OCI-LY3 (cell line): ENCODE data around the gene CHST4.
"Not testable (repeated sequence)": the region's sequence is repeated elsewhere in the genome, so short reads cannot be mapped to it uniquely, and the experiment has no call there.

ENCODE experiments used
- H2AFZ ChIP-seq: fragments of 200-600, 300-600 bp; shearing (Covaris generic); 2 replicates; pipeline ENCODE4 v1.6.0; 2014; ENCODE audit warnings: antibody characterized with exemption, low read depth, low read length
- H3K27ac ChIP-seq: fragments of 200-600, 300-600 bp; sonication (generic); 2 replicates; pipeline ENCODE4 v1.5.1; 2014; ENCODE audit warnings: mild to moderate bottlenecking, low read length, moderate library complexity, mixed read lengths
- H3K27me3 ChIP-seq: fragments of 200-600, 300-600 bp; sonication (generic); 2 replicates; pipeline ENCODE4 v1.6.1; 2014; ENCODE audit warnings: low read depth, low read length, mixed read lengths
- H3K36me3 ChIP-seq: fragments of 200-600, 300-600 bp; sonication (generic); replicated peaks from 2 replicates; pipeline ENCODE3; 2014; ENCODE audit warnings: low read depth, low read length, mixed read lengths
- H3K4me1 ChIP-seq: fragments of 300-600, 200-600 bp; sonication (generic); 2 replicates; pipeline ENCODE4 v1.6.1; 2014; ENCODE audit warnings: low read length, mixed read lengths
- H3K4me2 ChIP-seq: fragments of 200-600, 300-600 bp; sonication (generic); 2 replicates; pipeline ENCODE4 v1.6.1; 2014; ENCODE audit warnings: low read length, mixed read lengths
- H3K4me3 ChIP-seq: fragments of 300-600, 200-600 bp; sonication (generic); 2 replicates; pipeline ENCODE4 v1.5.1; 2014; ENCODE audit warnings: antibody characterized with exemption, mild to moderate bottlenecking, low read length, moderate library complexity
- H3K79me2 ChIP-seq: fragments of 300-600, 200-600 bp; shearing (Covaris generic); 2 replicates; pipeline ENCODE4 v1.6.1; 2014; ENCODE audit warnings: mild to moderate bottlenecking, low read length, mixed read lengths
- H3K9ac ChIP-seq: fragments of 300-600, 200-600 bp; shearing (Covaris generic); 2 replicates; pipeline ENCODE4 v1.6.0; 2014; ENCODE audit warnings: mild to moderate bottlenecking, low read length, moderate library complexity
- H3K9me3 ChIP-seq: fragments of 200-600, 300-600 bp; shearing (Covaris generic); 2 replicates; pipeline ENCODE4 v1.6.1; 2014; ENCODE audit warnings: low read length, mixed read lengths; ENCODE audit not compliant: insufficient read depth
- H4K20me1 ChIP-seq: fragments of 200-600, 300-600 bp; sonication (generic); 2 replicates; pipeline ENCODE4 v1.6.1; 2016; ENCODE audit warnings: low read length, mixed read lengths; ENCODE audit not compliant: insufficient read depth
- EZH2phosphoT487 ChIP-seq: fragments of 200-600 bp; shearing (Covaris generic); IDR thresholded peaks from 2 replicates; pipeline ENCODE4 v1.6.1; 2018; ENCODE audit warnings: antibody characterized with exemption, mixed run types, low read depth
- TF ChIP-seq, protein P1 (sequence below): fragments of 200-600, 300-600 bp; sonication (generic); IDR thresholded peaks from 2 replicates; pipeline ENCODE4 v1.5.1; 2014; ENCODE audit warnings: antibody characterized with exemption, low read length, low read depth

CHST4 gene

DNA sequence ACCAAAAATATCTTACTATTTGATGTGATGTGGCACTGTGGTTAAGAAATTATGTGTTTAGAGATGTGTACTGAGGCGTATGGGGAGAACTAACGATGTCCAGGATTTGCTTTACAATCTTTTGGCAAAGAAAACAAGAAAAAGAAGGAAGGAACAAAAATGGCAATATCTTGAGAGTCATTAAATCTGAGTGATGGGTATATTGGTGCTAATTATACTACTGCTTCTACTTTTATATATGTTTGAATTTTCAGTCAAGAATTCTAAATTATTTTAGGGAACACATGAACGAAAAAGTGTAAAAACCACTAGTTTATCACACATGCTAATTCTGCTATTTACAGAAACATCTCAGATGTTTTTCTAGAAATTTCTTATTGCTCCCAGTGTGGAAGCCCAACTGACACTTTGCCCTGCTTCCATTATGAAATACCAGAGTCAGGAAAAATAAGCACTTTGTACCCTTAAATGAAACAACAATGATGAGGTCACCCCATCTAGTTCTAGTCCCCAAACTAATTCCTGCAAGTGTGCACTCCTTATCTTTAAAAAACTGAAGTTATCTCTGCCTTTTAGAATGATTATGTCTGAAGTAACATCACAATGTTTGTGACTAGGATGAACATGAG is 31.8 kb downstream of the CHST4 start:
- H4K20me1 ChIP-seq = no peaks in the 10 kb centered on the region
- H3K79me2 ChIP-seq = no peaks in the 10 kb centered on the region
- H3K36me3 ChIP-seq = no peaks in the 10 kb centered on the region
- TF ChIP-seq, protein P1, sequence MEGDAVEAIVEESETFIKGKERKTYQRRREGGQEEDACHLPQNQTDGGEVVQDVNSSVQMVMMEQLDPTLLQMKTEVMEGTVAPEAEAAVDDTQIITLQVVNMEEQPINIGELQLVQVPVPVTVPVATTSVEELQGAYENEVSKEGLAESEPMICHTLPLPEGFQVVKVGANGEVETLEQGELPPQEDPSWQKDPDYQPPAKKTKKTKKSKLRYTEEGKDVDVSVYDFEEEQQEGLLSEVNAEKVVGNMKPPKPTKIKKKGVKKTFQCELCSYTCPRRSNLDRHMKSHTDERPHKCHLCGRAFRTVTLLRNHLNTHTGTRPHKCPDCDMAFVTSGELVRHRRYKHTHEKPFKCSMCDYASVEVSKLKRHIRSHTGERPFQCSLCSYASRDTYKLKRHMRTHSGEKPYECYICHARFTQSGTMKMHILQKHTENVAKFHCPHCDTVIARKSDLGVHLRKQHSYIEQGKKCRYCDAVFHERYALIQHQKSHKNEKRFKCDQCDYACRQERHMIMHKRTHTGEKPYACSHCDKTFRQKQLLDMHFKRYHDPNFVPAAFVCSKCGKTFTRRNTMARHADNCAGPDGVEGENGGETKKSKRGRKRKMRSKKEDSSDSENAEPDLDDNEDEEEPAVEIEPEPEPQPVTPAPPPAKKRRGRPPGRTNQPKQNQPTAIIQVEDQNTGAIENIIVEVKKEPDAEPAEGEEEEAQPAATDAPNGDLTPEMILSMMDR = no peak
- TF ChIP-seq EZH2phosphoT487 = no peak
- H3K9me3 ChIP-seq = no peaks in the 10 kb centered on the region
- H3K4me3 ChIP-seq = no peak overlapping the region
- H3K4me2 ChIP-seq = no peak overlapping the region
- H3K27me3 ChIP-seq = no peaks in the 10 kb centered on the region
- H3K9ac ChIP-seq = no peak overlapping the region
- no peak overlapping the region for H3K27ac ChIP-seq
- H3K4me1 ChIP-seq = peaks cover 3% of the 10 kb centered on the region
- no peak overlapping the region for H2AFZ ChIP-seq

DNA sequence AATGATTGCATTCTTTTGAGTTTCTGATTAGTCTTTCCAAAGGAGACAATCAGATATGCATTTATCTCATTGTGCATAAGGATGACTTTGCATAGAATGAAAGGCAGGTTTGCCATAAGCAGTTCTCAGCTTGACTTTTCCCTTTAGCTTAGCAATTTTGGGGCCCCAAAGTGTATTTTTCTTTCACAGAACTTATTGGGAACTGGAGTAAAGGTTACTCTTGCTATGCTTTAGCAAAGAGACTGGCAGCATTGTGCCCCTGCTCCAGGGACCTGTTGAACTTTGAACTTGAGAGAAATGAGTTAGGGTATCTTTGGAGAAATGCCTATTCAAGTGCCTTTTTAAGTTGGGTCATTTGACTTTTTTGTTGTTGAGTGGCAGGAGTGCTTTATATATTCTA is 33.6 kb downstream of the CHST4 start:
- no peak overlapping the region for H3K27ac ChIP-seq
- H2AFZ ChIP-seq = no peak overlapping the region

DNA sequence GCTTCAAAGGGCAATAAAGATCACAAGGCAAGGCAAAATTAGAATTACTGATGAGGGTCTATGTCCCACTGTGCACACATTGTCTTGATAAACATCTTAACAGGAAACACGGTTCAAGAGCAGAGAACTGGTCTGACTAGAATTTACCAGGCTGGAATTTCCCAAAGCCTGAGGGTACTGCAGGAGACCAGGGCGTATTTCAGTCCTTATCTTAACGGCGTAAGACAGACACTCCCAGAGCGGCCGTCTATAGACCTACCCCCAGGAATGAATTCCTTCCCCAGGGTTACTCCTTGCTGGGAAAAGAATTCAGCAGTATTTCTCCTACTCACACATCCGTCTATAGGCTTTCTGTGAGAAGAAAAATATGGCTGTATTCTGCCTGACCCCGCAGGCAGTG is 35.7 kb downstream of the CHST4 start:
- not testable (repeated sequence) for H3K27me3 ChIP-seq, H3K27ac ChIP-seq, H3K36me3 ChIP-seq, H4K20me1 ChIP-seq, H3K9me3 ChIP-seq, H3K4me3 ChIP-seq, H3K9ac ChIP-seq, H3K4me2 ChIP-seq, H3K79me2 ChIP-seq, H2AFZ ChIP-seq
- H3K4me1 ChIP-seq = peaks cover 24% of the 10 kb centered on the region

More for the DNA sequence above, 33.6 kb downstream of the CHST4 start:
- peaks cover 12% of the 10 kb centered on the region for H3K4me1 ChIP-seq
- no peak overlapping the region for H3K9ac ChIP-seq
- no peaks in the 10 kb centered on the region for H3K27me3 ChIP-seq
- H3K4me2 ChIP-seq = no peak overlapping the region
- H3K9me3 ChIP-seq = no peaks in the 10 kb centered on the region
- H3K4me3 ChIP-seq = no peak overlapping the region
- H4K20me1 ChIP-seq = no peaks in the 10 kb centered on the region
- H3K36me3 ChIP-seq = no peaks in the 10 kb centered on the region
- TF ChIP-seq EZH2phosphoT487 = no peak
- TF ChIP-seq, protein P1 = no peak
- H3K79me2 ChIP-seq = no peaks in the 10 kb centered on the region

DNA sequence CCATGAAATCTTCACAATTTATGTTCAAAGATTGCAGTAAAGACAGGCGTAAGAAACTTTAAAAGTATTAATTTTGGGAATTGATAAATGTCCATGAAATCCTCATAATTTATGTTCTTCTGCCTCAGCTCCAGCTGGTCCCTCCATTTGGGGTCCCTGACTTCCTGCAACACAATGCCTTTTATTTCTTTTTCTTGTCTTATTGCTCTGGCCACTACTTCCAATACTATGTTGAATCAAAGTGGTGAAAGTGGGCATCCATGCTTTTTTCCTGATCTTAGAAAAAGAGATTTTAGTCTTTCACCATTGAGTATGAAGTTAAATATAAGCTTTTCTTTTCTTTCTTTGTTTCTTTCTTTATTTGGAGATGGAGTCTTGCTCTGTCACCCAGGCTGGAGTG is 36.3 kb downstream of the CHST4 start:
- Histone ChIP-seq H3K4me1 (peaks cover 24% of the 10 kb centered on the region), H3K27ac (no peak overlapping the region), H2AFZ (no peak overlapping the region), H3K79me2 (no peaks in the 10 kb centered on the region), H4K20me1 (no peaks in the 10 kb centered on the region), H3K27me3 (no peaks in the 10 kb centered on the region), H3K4me3 (no peak overlapping the region), H3K9me3 (no peaks in the 10 kb centered on the region), H3K9ac (no peak overlapping the region), H3K4me2 (no peak overlapping the region), H3K36me3 (no peaks in the 10 kb centered on the region)
- TF ChIP-seq EZH2phosphoT487 = no peak
- TF ChIP-seq, protein P1 = no peak
